OCI-LY1 (cell line): Measurements from ENCODE around the gene WFDC1.

Source experiments
- H2AFZ ChIP-seq: fragments of 200-600 bp; sonication (generic), shearing (Covaris generic); 2 replicates; pipeline ENCODE4 v1.6.0; 2014; ENCODE audit warnings: antibody characterized with exemption, mild to moderate bottlenecking, low read length
- H3F3A ChIP-seq: fragments of 200-600 bp; sonication (generic), shearing (Covaris generic); 2 replicates; pipeline ENCODE4 v1.6.0; 2014; ENCODE audit warnings: mild to moderate bottlenecking, antibody characterized with exemption, low read length, moderate library complexity; ENCODE audit not compliant: insufficient read depth
- H3K27ac ChIP-seq: fragments of 200-600 bp; sonication (generic); 2 replicates; pipeline ENCODE4 v1.5.1; 2014; ENCODE audit warnings: low read length, mixed run types, mild to moderate bottlenecking, low read depth; ENCODE audit not compliant: poor library complexity, severe bottlenecking
- H3K27me3 ChIP-seq: fragments of 200-600 bp; sonication (generic); 2 replicates; pipeline ENCODE4 v1.6.0; 2014; ENCODE audit warnings: antibody characterized with exemption, mild to moderate bottlenecking, low read length, moderate library complexity; ENCODE audit not compliant: insufficient read depth
- H3K36me3 ChIP-seq: fragments of 200-600 bp; sonication (generic); 2 replicates; pipeline ENCODE4 v1.6.1; 2014; ENCODE audit warnings: mild to moderate bottlenecking, antibody characterized with exemption, low read length, moderate library complexity, mixed read lengths; ENCODE audit not compliant: insufficient read depth
- H3K4me1 ChIP-seq: fragments of 200-600 bp; sonication (generic); 2 replicates; pipeline ENCODE4 v1.5.1; 2014; ENCODE audit warnings: mild to moderate bottlenecking, low read length, moderate library complexity; ENCODE audit not compliant: insufficient read depth, severe bottlenecking
- H3K4me2 ChIP-seq: fragments of 200-600 bp; sonication (generic), shearing (Covaris generic); 2 replicates; pipeline ENCODE4 v1.6.1; 2014; ENCODE audit warnings: low read length
- H3K4me3 ChIP-seq: fragments of 200-600 bp; sonication (generic); 2 replicates; pipeline ENCODE4 v1.5.1; 2014; ENCODE audit warnings: low read length, low read depth, mild to moderate bottlenecking, mixed read lengths; ENCODE audit not compliant: poor library complexity, severe bottlenecking
- H3K79me2 ChIP-seq: fragments of 200-600 bp; shearing (Covaris generic); 2 replicates; pipeline ENCODE4 v1.6.1; 2016; ENCODE audit warnings: mixed run types, low read length, mixed read lengths; ENCODE audit not compliant: insufficient read depth
- H3K9ac ChIP-seq: fragments of 200-600 bp; sonication (generic), shearing (Covaris generic); 2 replicates; pipeline ENCODE4 v1.6.1; 2014; ENCODE audit warnings: mild to moderate bottlenecking, low read length, mixed read lengths
- H3K9me2 ChIP-seq: fragments of 200-600 bp; sonication (generic), shearing (Covaris generic); 2 replicates; pipeline ENCODE4 v1.6.1; 2014; ENCODE audit warnings: low read depth, mild to moderate bottlenecking, low read length, mixed read lengths
- H3K9me3 ChIP-seq: fragments of 200-600 bp; shearing (Covaris generic); 2 replicates; pipeline ENCODE4 v1.6.1; 2014; ENCODE audit warnings: low read length, mixed read lengths
- H4K20me1 ChIP-seq: fragments of 200-600 bp; sonication (generic), shearing (Covaris generic); 2 replicates; pipeline ENCODE4 v1.6.0; 2016; ENCODE audit warnings: mild to moderate bottlenecking, low read length; ENCODE audit not compliant: insufficient read depth
- EZH2 ChIP-seq: fragments of 200-600 bp; sonication (generic), shearing (Covaris generic); IDR thresholded peaks from 2 replicates; pipeline ENCODE4 v1.8.0; 2017; ENCODE audit warnings: borderline replicate concordance, mixed run types, mild to moderate bottlenecking, antibody characterized with exemption, low read length, moderate library complexity, mixed read lengths
- TF ChIP-seq, protein P1 (sequence below): fragments of 200-600 bp; sonication (generic), shearing (Covaris generic); IDR thresholded peaks from 2 replicates; pipeline ENCODE4 v1.5.1; 2017; ENCODE audit warnings: mild to moderate bottlenecking, antibody characterized with exemption, low read length, moderate library complexity, mixed read lengths

WFDC1 gene

DNA sequence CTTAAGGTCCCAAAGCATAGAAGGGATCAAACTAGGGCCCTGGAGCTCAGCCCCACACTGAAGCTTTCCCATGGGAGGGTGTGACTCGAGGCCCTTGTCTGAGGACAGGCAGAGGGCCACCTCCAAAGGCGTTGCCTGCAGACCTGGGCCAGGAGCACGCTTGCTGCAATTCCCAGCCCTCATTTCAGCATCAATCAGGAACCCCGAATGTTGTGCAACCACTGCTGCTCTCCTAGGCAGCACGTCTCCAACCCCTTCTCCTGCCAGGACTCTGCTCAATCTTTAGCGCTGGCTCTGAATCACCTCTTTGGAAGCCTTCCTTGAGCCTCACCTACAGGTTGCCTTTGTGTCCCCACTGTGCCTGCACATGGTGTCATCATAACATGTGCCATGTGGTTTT lies 59.6 kb downstream of the WFDC1 start:
- Histone ChIP-seq H3K36me3 (no peaks in the 10 kb centered on the region), H3K79me2 (no peaks in the 10 kb centered on the region), H3K4me3 (no peak overlapping the region), H3K4me1 (no peaks in the 10 kb centered on the region), H3K9ac (no peak overlapping the region), H3K4me2 (no peak overlapping the region), H3K27ac (no peak overlapping the region), H3K9me3 (no peaks in the 10 kb centered on the region), H3K27me3 (0 out of 2 replicates have a peak, but pooled peaks cover 4% of the 10 kb centered on the region), H4K20me1 (no peaks in the 10 kb centered on the region), H2AFZ (no peak overlapping the region), H3F3A (no peaks in the 10 kb centered on the region), H3K9me2 (no peaks in the 10 kb centered on the region)
- TF ChIP-seq EZH2: no peak
- TF ChIP-seq, protein P1, sequence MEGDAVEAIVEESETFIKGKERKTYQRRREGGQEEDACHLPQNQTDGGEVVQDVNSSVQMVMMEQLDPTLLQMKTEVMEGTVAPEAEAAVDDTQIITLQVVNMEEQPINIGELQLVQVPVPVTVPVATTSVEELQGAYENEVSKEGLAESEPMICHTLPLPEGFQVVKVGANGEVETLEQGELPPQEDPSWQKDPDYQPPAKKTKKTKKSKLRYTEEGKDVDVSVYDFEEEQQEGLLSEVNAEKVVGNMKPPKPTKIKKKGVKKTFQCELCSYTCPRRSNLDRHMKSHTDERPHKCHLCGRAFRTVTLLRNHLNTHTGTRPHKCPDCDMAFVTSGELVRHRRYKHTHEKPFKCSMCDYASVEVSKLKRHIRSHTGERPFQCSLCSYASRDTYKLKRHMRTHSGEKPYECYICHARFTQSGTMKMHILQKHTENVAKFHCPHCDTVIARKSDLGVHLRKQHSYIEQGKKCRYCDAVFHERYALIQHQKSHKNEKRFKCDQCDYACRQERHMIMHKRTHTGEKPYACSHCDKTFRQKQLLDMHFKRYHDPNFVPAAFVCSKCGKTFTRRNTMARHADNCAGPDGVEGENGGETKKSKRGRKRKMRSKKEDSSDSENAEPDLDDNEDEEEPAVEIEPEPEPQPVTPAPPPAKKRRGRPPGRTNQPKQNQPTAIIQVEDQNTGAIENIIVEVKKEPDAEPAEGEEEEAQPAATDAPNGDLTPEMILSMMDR: no peak

DNA sequence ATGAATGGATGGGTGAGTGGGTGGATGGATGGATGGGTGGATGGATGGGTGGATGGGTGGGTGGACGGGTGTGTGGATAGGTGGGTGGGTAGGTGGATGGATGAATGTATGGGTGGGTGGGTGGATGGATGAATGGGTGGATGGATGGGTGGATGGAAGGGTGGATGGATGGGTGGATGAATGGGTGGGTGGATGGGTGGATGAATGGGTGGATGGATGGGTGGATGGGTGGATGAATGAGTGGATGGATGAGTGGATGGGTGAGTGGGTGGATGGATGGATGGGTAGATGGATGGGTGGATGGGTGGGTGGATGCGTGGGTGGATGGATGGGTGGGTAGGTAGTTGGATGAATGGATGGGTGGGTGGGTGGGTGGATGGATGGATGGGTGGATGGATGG lies 60.5 kb downstream of the WFDC1 start:
- Histone ChIP-seq H3K27ac (no peak overlapping the region), H3K4me2 (no peak overlapping the region), H3K79me2 (no peaks in the 10 kb centered on the region), H3K9me2 (no peaks in the 10 kb centered on the region), H3K4me3 (no peak overlapping the region), H3F3A (no peaks in the 10 kb centered on the region), H4K20me1 (no peaks in the 10 kb centered on the region), H3K9me3 (no peaks in the 10 kb centered on the region), H3K27me3 (no peaks in the 10 kb centered on the region), H3K36me3 (no peaks in the 10 kb centered on the region), H2AFZ (no peak overlapping the region), H3K4me1 (no peaks in the 10 kb centered on the region), H3K9ac (no peak overlapping the region)
- TF ChIP-seq EZH2: no peak
- TF ChIP-seq, protein P1: no peak

DNA sequence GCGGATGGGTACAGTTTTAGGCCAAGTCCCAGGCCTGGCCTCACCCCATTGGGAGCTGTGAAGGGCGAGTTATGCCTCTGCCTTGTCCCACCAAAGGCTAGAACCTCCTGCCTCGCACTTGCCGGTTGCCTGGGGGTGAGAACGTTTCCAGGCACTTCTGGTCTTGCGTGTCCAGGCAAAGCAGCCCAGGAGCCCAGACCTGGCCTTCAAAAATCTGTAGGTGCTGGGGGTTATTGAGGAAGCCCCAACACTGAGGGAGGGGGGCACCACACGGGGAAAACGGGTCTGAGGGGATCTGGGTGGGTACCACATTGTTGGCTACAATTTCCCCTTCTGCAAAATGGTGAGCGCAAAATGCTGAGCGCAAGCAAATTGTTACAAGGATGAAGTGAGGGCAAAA lies 61.5 kb downstream of the WFDC1 start:
- Histone ChIP-seq H3K9ac (no peak overlapping the region), H4K20me1 (no peaks in the 10 kb centered on the region), H3K27me3 (no peaks in the 10 kb centered on the region), H3K9me3 (no peaks in the 10 kb centered on the region), H3K9me2 (no peaks in the 10 kb centered on the region), H3F3A (no peaks in the 10 kb centered on the region), H3K4me2 (no peak overlapping the region), H3K4me3 (no peak overlapping the region), H3K36me3 (no peaks in the 10 kb centered on the region), H3K27ac (no peak overlapping the region), H3K79me2 (no peaks in the 10 kb centered on the region), H2AFZ (no peak overlapping the region), H3K4me1 (no peaks in the 10 kb centered on the region)
- TF ChIP-seq, protein P1: no peak
- no peak for TF ChIP-seq EZH2
